SW 1271 (cell line): Measurements from ENCODE around the gene C6orf132.

ENCODE experiments used
- DNase-seq, 2 experiments: peaks; one replicate each; lab custom pipeline; 2025; lab: John Stamatoyannopoulos, UW

The C6orf132 gene

GRCh38 chr6:42136508-42137193 is 5.8 kb downstream of the C6orf132 start:
- no peak for DNase-seq

- DNase-seq = no peak
Observed at GRCh38 chr6:42135722-42136121, 6.7 kb downstream of the C6orf132 start.

GRCh38 chr6:42135161-42135560 is 7.3 kb downstream of the C6orf132 start:
- DNase-seq = no peak

- DNase-seq = no peak
Observed at GRCh38 chr6:42133926-42134325, 8.5 kb downstream of the C6orf132 start.

- DNase-seq = no peak
Observed at GRCh38 chr6:42131531-42131930, 10.9 kb downstream of the C6orf132 start.

GRCh38 chr6:42129360-42129676 is 13.1 kb downstream of the C6orf132 start:
- DNase-seq = no peak

- no peak for DNase-seq
Observed at GRCh38 chr6:42128460-42129359, 13.7 kb downstream of the C6orf132 start.

GRCh38 chr6:42125663-42126062 is 16.8 kb downstream of the C6orf132 start:
- no peak for DNase-seq

GRCh38 chr6:42125231-42125630 is 17.2 kb downstream of the C6orf132 start:
- DNase-seq = no peak

GRCh38 chr6:42124223-42124836 is 18.1 kb downstream of the C6orf132 start:
- DNase-seq = no peak

GRCh38 chr6:42123379-42124103 is 18.9 kb downstream of the C6orf132 start:
- DNase-seq = no peak

GRCh38 chr6:42120895-42121865 is 21.2 kb downstream of the C6orf132 start:
- no peak for DNase-seq

GRCh38 chr6:42118162-42119001 is 24.0 kb downstream of the C6orf132 start:
- no peak for DNase-seq

- DNase-seq = no peak
Observed at GRCh38 chr6:42117843-42118161, 24.6 kb downstream of the C6orf132 start.

- DNase-seq = no peak
Observed at GRCh38 chr6:42113936-42114636, 28.3 kb downstream of the C6orf132 start.

GRCh38 chr6:42112351-42112750 is 30.1 kb downstream of the C6orf132 start:
- DNase-seq = no peak

GRCh38 chr6:42110683-42111082 is 31.7 kb downstream of the C6orf132 start:
- no peak for DNase-seq

GRCh38 chr6:42108071-42108470 is 34.3 kb downstream of the C6orf132 start:
- DNase-seq = no peak

GRCh38 chr6:42106112-42107023 is 36.1 kb downstream of the C6orf132 start:
- no peak for DNase-seq
